ENCODE results near the gene OR2F1. TPM values are rescaled to one million over a fixed set of nuclear protein-coding genes. Genes with fewer than 3 reads are reported as not detected.

Gene OR2F1
- total and polyA plus RNA-seq, 10 donors, result not detected

- intact Hi-C loops (cut with DNase I; ENCODE audit: low total_unique reads), result no loop called here
- H3K4me1 ChIP-seq, result no peaks in the 10 kb centered on the region
- H3K4me3 ChIP-seq, result no peak overlapping the region
- peaks cover 0 to 24% (median 13%) of the 10 kb centered on the region in 8 donors for H3K9me3 ChIP-seq
- H3K27me3 ChIP-seq (replicated peaks in 1 of 7), result no peaks in the 10 kb centered on the region
- no peak for TF ChIP-seq POLR2A (IDR thresholded peaks at IDR 0.05)
- no peak for TF ChIP-seq CTCF (IDR thresholded peaks at IDR 0.05 in 8 of 11, conservative IDR thresholded peaks at IDR 0.05 in 3 of 11)
- TF ChIP-seq POLR2AphosphoS5 (IDR thresholded peaks at IDR 0.05), result no peak
- no peak overlapping the region for H3K27ac ChIP-seq
- DNase-seq, result no peak
- no peaks in the 10 kb centered on the region for H3K36me3 ChIP-seq
These were observed 22.9 kb upstream of the OR2F1 start for GRCh38 chr7:143931739-143932138.

GRCh38 chr7:143934526-143935325 is 19.9 kb upstream of the OR2F1 start, which contains the start of gene OR2F2:
Gene OR2F2, plus strand, starts transcription at chr7:143935233. Its CDS starts 0 bp downstream, at chr7:143935233.
- Histone ChIP-seq H3K4me3 (no peak within 1 kb of the TSS), H3K36me3 (no peaks in the 10 kb centered on the region), H3K4me1 (no peaks in the 10 kb centered on the region), H3K27me3 (replicated peaks in 1 of 7) (no peaks in the 10 kb centered on the region), H3K27ac (no peak within 1 kb of the TSS), H3K9me3 (peaks cover 0 to 24% (median 13%) of the 10 kb centered on the region in 8 donors)
- intact Hi-C loops (cut with DNase I; ENCODE audit: low total_unique reads), result no loop called here
- TF ChIP-seq CTCF (IDR thresholded peaks at IDR 0.05 in 8 of 11, conservative IDR thresholded peaks at IDR 0.05 in 3 of 11), result no peak
- TF ChIP-seq POLR2AphosphoS5 (IDR thresholded peaks at IDR 0.05), result no peak
- TF ChIP-seq POLR2A (IDR thresholded peaks at IDR 0.05), result no peak
- DNase-seq, result no peak
- WGBS, 5 donors, result 74 to 84% (median 80%) methylated on average over 3 of the region's 3 CpGs

- no peak for DNase-seq
- WGBS, 5 donors, result 64 to 80% (median 78%) methylated on average over 4 of the region's 4 CpGs
- Histone ChIP-seq H3K4me3 (no peak overlapping the region), H3K27me3 (replicated peaks in 1 of 7) (no peaks in the 10 kb centered on the region), H3K36me3 (no peaks in the 10 kb centered on the region), H3K4me1 (no peaks in the 10 kb centered on the region), H3K27ac (no peak overlapping the region), H3K9me3 (peaks cover 0 to 24% (median 13%) of the 10 kb centered on the region in 8 donors)
- TF ChIP-seq CTCF (IDR thresholded peaks at IDR 0.05 in 8 of 11, conservative IDR thresholded peaks at IDR 0.05 in 3 of 11) (no peak), POLR2AphosphoS5 (IDR thresholded peaks at IDR 0.05) (no peak)
- intact Hi-C loops (cut with DNase I; ENCODE audit: low total_unique reads), result no loop called here
These were observed 18.3 kb upstream of the OR2F1 start for GRCh38 chr7:143936087-143937009.
